LNCaP clone FGC (cell line): ENCODE results near the gene WWTR1.

Source experiments
- DNase-seq: peaks from one replicate; pipeline ENCODE4 v3.0.0-alpha.2; 2011; ENCODE audit warnings: low read depth
- H3K4me3 ChIP-seq: 2 replicates; pipeline ENCODE4 v1.5.1; 2011; ENCODE audit warnings: mild to moderate bottlenecking, low read depth, low read length, control low read depth
- CTCF ChIP-seq: IDR thresholded peaks from 2 replicates; pipeline ENCODE4 v1.5.1; 2012; ENCODE audit warnings: mild to moderate bottlenecking; ENCODE audit not compliant: control insufficient read depth, insufficient read depth; ENCODE audit errors: extremely low read depth

WWTR1 gene

GRCh38 chr3:149619136-149619535 lies 38.7 kb downstream of the WWTR1 start:
- no peak for TF ChIP-seq CTCF
- H3K4me3 ChIP-seq: no peak overlapping the region
- DNase-seq: no peak

GRCh38 chr3:149618151-149619123 lies 39.4 kb downstream of the WWTR1 start:
- no peak overlapping the region for H3K4me3 ChIP-seq
- TF ChIP-seq CTCF: no peak
- DNase-seq: no peak

GRCh38 chr3:149615731-149616221 lies 42.0 kb downstream of the WWTR1 start:
- TF ChIP-seq CTCF: no peak
- DNase-seq: no peak
- no peak overlapping the region for H3K4me3 ChIP-seq

- H3K4me3 ChIP-seq: no peak overlapping the region
- TF ChIP-seq CTCF: no peak
- DNase-seq: no peak
These were observed 43.8 kb downstream of the WWTR1 start for GRCh38 chr3:149613988-149614387.

GRCh38 chr3:149612456-149612855 lies 45.4 kb downstream of the WWTR1 start:
- H3K4me3 ChIP-seq: no peak overlapping the region
- DNase-seq: no peak
- TF ChIP-seq CTCF: no peak

GRCh38 chr3:149611149-149611548 lies 46.7 kb downstream of the WWTR1 start:
- TF ChIP-seq CTCF: no peak
- H3K4me3 ChIP-seq: no peak overlapping the region

More at GRCh38 chr3:149611149-149611548, 46.7 kb downstream of the WWTR1 start:
- DNase-seq: no peak
